H54 (cell line): ENCODE measurements around the gene NPDC1.
A peak's percentile ranks its signal among the peaks of the same experiment; 100 is the strongest.

Source experiments
- DNase-seq: peaks from one replicate; pipeline ENCODE4 v3.0.0; 2011; ENCODE audit warnings: low spot score, mixed read lengths; ENCODE audit not compliant: insufficient read length
- FAIRE-seq: peaks from 3 replicates; lab custom pipeline; 2011; peaks lifted over from hg19 to GRCh38; lab: Jason Lieb, UNC
- POLR2A ChIP-seq: IDR thresholded peaks from 2 replicates; pipeline ENCODE4 v1.6.1; 2011; ENCODE audit warnings: low read depth, mild to moderate bottlenecking, low read length

NPDC1 gene

GRCh38 chr9:137045294-137046087 lies 486 bp downstream of the NPDC1 start:
- FAIRE-seq (no peak), DNase-seq (peak; percentile 89)
- no peak for TF ChIP-seq POLR2A

- TF ChIP-seq POLR2A, result no peak; the same call in 1 of the 2 replicates
- DNase-seq, result peak; percentile 82
- FAIRE-seq, result no peak
These were observed 1.3 kb downstream of the NPDC1 start for GRCh38 chr9:137044502-137045177.

GRCh38 chr9:137044037-137044436 lies 1.9 kb downstream of the NPDC1 start:
- FAIRE-seq (no peak), DNase-seq (no peak)
- no peak for TF ChIP-seq POLR2A

- no peak for TF ChIP-seq POLR2A
- DNase-seq (no peak), FAIRE-seq (no peak)
These were observed 2.9 kb downstream of the NPDC1 start for GRCh38 chr9:137042751-137043727.

GRCh38 chr9:137041124-137041523 lies 4.9 kb downstream of the NPDC1 start:
- no peak for FAIRE-seq

GRCh38 chr9:137040568-137040967 lies 5.4 kb downstream of the NPDC1 start:
- TF ChIP-seq POLR2A, result no peak
- FAIRE-seq (no peak), DNase-seq (no peak)

More at GRCh38 chr9:137041124-137041523, 4.9 kb downstream of the NPDC1 start:
- no peak for DNase-seq
- TF ChIP-seq POLR2A, result no peak

- FAIRE-seq (no peak), DNase-seq (no peak)
- no peak for TF ChIP-seq POLR2A
These were observed 6.2 kb downstream of the NPDC1 start for GRCh38 chr9:137039611-137040366.

GRCh38 chr9:137038916-137039315 lies 7.1 kb downstream of the NPDC1 start:
- no peak for DNase-seq
- TF ChIP-seq POLR2A, result no peak
- no peak for FAIRE-seq

- DNase-seq, result no peak
- no peak for TF ChIP-seq POLR2A
- no peak for FAIRE-seq
These were observed 8.5 kb downstream of the NPDC1 start for GRCh38 chr9:137037483-137037882.

GRCh38 chr9:137037035-137037434 lies 8.9 kb downstream of the NPDC1 start:
- FAIRE-seq, result no peak
- 0 out of 2 replicates have a peak, but pooled peaks have one; percentile 12 for TF ChIP-seq POLR2A
- DNase-seq, result no peak

GRCh38 chr9:137035937-137036336 lies 10.0 kb downstream of the NPDC1 start:
- TF ChIP-seq POLR2A, result no peak
- DNase-seq (no peak), FAIRE-seq (no peak)

GRCh38 chr9:137035507-137035834 lies 10.5 kb downstream of the NPDC1 start:
- no peak for TF ChIP-seq POLR2A
- FAIRE-seq (no peak), DNase-seq (no peak)
